ENCODE results near the gene CDC26. TPM values are rescaled to one million over a fixed set of nuclear protein-coding genes. Genes with fewer than 3 reads are reported as not detected.

The CDC26 gene
- total and polyA plus RNA-seq, 10 of the 15 experiments (the other 5 are each of a cell fraction or from before 2014, with no cell fraction given): 28.2 to 156 (median 61.5) TPM

DNA sequence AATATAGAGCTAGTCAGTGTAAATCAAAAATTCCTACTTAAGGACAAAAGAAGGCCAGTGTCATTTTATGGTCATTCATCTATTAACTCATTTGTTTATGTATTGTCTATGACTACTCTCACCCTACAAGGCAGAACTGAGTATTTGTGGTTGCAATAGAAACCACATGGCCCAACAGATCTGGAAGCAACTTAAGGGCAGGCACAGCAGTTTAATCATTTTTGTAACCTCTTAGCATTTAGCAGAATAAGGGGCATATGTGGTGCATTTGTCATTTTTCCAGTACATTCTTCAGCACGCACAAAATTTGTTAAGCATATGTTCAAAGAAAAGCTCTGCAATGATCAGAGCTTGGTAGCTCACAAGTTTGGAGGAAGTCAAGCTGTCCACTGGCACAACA, 55.4 kb downstream of the CDC26 start (continued):
- TF ChIP-seq PBX3 (IDR thresholded peaks at IDR 0.05; ENCODE audit: insufficient replicate concordance, low read depth, low read length) (no peak), SMAD1 (IDR thresholded peaks at IDR 0.05; ENCODE audit: low read depth, partially characterized antibody) (no peak), SIX5 (IDR thresholded peaks at IDR 0.05; ENCODE audit: low read depth, low read length, severe bottlenecking) (no peak), FOXM1 (IDR thresholded peaks at IDR 0.05; ENCODE audit: low read depth, low read length) (peak; percentile 34; the same call in 1 of the 2 replicates), RAD21 (IDR thresholded peaks at IDR 0.05; ENCODE audit: insufficient read depth, low read depth, low read length) (no peak), USF1 (IDR thresholded peaks at IDR 0.05; ENCODE audit: borderline replicate concordance, extremely low read length, insufficient read depth, low read depth, low read length) (no peak), TAF1 (IDR thresholded peaks at IDR 0.05; ENCODE audit: borderline replicate concordance, low read depth, low read length) (no peak), MEF2A (IDR thresholded peaks at IDR 0.05; ENCODE audit: insufficient read depth, low read depth, low read length) (0 out of 2 replicates have a peak, but pooled peaks have one; percentile 57), BCL3 (IDR thresholded peaks at IDR 0.05; ENCODE audit: borderline replicate concordance, insufficient read depth, low read depth, low read length, poor library complexity, severe bottlenecking) (no peak), CBX3 (IDR thresholded peaks at IDR 0.05; ENCODE audit: borderline replicate concordance, low read depth) (no peak), WRNIP1 (IDR thresholded peaks at IDR 0.05; ENCODE audit: borderline replicate concordance, low read depth, low read length) (no peak), NFYA (IDR thresholded peaks at IDR 0.05; ENCODE audit: borderline replicate concordance, low read depth, low read length) (no peak), TCF12 (IDR thresholded peaks at IDR 0.05; ENCODE audit: low read depth, low read length) (no peak), NRF1 (conservative IDR thresholded peaks at IDR 0.05; ENCODE audit: low read depth, low read length) (no peak), HDGF (IDR thresholded peaks at IDR 0.05) (no peak), ZBTB11 (CRISPR knock-in tag; IDR thresholded peaks at IDR 0.05) (no peak)
- TF ChIP-seq, protein P1, sequence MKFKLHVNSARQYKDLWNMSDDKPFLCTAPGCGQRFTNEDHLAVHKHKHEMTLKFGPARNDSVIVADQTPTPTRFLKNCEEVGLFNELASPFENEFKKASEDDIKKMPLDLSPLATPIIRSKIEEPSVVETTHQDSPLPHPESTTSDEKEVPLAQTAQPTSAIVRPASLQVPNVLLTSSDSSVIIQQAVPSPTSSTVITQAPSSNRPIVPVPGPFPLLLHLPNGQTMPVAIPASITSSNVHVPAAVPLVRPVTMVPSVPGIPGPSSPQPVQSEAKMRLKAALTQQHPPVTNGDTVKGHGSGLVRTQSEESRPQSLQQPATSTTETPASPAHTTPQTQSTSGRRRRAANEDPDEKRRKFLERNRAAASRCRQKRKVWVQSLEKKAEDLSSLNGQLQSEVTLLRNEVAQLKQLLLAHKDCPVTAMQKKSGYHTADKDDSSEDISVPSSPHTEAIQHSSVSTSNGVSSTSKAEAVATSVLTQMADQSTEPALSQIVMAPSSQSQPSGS (IDR thresholded peaks at IDR 0.05; ENCODE audit: low read length): peak; percentile 71
- TF ChIP-seq, protein P2, sequence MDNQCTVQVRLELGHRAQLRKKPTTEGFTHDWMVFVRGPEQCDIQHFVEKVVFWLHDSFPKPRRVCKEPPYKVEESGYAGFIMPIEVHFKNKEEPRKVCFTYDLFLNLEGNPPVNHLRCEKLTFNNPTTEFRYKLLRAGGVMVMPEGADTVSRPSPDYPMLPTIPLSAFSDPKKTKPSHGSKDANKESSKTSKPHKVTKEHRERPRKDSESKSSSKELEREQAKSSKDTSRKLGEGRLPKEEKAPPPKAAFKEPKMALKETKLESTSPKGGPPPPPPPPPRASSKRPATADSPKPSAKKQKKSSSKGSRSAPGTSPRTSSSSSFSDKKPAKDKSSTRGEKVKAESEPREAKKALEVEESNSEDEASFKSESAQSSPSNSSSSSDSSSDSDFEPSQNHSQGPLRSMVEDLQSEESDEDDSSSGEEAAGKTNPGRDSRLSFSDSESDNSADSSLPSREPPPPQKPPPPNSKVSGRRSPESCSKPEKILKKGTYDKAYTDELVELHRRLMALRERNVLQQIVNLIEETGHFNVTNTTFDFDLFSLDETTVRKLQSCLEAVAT (IDR thresholded peaks at IDR 0.05): peak; percentile 66; the same call in 1 of the 2 replicates

All from GM12878 (cell line).